CD1c-positive myeloid dendritic cell (primary cell): ENCODE data around the gene AKR1D1.

ENCODE experiments used
- DNase-seq: peaks from one replicate; pipeline ENCODE4 v3.0.0-alpha.2; 2016; ENCODE audit errors: extremely low spot score

The AKR1D1 gene

DNA sequence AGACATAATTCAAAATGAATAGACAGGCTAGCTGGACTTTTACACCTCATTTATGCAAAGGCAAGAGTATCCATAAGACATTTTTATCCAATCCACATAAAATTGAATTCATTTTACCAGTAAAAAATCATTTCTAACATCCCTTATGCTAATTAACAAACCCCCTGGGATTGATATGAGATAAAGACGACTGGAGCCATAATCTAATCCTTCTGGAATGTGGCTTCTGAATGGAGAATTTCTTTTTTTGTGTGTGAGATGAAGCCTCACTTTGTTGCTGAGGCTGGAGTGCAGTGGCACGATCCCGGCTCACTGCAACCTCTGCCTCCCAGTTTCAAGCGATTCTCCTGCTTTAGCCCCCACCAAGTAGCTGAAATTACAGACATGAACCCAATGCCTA is 90.4 kb downstream of the AKR1D1 start:
- DNase-seq, result no peak

DNA sequence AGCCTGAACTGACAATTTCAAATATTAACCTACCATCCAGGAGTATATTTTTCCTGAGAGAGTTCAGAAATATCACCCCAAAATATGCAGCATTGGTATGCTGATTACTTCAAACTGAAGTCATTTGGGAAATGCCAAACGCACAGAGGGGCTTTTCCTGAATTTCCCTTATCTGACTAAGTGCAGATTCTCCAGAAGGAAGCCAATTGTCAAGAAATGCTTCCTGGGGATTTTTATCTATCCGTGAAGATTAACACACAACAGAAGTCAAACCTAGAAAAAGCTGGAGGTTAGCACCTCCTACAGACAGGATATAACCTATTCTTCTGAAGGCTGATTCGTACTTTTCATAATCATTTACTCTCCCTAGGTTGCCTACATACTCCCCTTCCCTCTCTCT is 91.0 kb downstream of the AKR1D1 start:
- no peak for DNase-seq

DNA sequence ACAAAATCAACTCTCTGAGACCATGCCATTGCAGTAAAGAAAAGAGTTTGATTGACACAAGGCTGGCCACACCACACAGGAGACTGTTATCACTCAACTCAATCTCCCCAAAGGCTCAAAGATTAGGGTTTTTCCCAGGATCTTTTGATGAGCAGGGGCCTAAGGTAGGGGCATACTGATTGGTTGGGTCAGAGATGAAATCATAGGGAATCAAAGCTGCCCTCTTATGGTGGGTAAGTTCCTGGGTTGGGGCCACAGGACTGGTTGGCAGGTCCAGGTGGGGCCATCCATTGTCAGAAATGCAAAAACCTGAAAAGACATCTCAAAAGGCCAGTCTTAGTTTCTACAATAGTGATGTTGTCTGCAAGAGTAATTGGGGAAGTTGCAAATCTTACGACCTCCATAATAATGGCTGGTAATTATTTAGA is 91.6 kb downstream of the AKR1D1 start:
- DNase-seq, result no peak
